HepG2 (cell line): ENCODE measurements around the gene CFAP100. TPM values are rescaled to one million over a fixed set of nuclear protein-coding genes. Genes with fewer than 3 reads are reported as not detected.

ENCODE experiments used
- ATAC-seq: fragments of 200-7000 bp; cut with Tn5 transposase; 3 replicates; pipeline ENCODE4 v1.9.1; 2020; ENCODE audit warnings: mild to moderate bottlenecking, moderate library complexity
- BruUV-seq: library from RNA; stranded (reverse); fragments of 400-500 nt; replicated peaks from 2 replicates; lab custom pipeline; 2021; lab: Mats Ljungman, UMichigan
- CTCF ChIA-PET: fragments of 300-600 bp; formaldehyde crosslinking; extraction: SDS; loops from one replicate; lab custom pipeline; 2021; ENCODE audit warnings: low total read pairs, inconsistent platforms, low intra/inter-chr PET ratio; lab: Yijun Ruan, JAX
- POLR2A ChIA-PET: fragments of 350-600 bp; sonication (Branson Sonifier 250); formaldehyde crosslinking; loops from one replicate; lab custom pipeline; 2020; ENCODE audit warnings: antibody characterized with exemption, inconsistent platforms; lab: Yijun Ruan, JAX
- DNase-seq: peaks from one replicate; pipeline ENCODE4 v3.0.0-alpha.2; 2015; ENCODE audit warnings: low spot score
- FAIRE-seq: peaks from 3 replicates; lab custom pipeline; 2011; peaks lifted over from hg19 to GRCh38; lab: Jason Lieb, UNC
- H2AFZ ChIP-seq: one replicate; pipeline ENCODE4 v1.6.1; 2011; ENCODE audit warnings: low read length, inconsistent platforms
- H3K27ac ChIP-seq: fragments of 300-600 bp; 3 replicates; pipeline ENCODE4 v1.8.0; 2011; ENCODE audit warnings: mixed run types, mild to moderate bottlenecking, mixed read lengths, low read length, inconsistent platforms; ENCODE audit not compliant: insufficient read depth; ENCODE audit errors: extremely low read length
- H3K27me3 ChIP-seq, 2 experiments: fragments of 200-600 bp in 1 of 2; 2 replicates in 1 of 2; 3 replicates in 1 of 2; pipeline versions ENCODE4 v1.6.0 to v1.8.0; 2011; ENCODE audit warnings: low read length in 2 of 2, mild to moderate bottlenecking in 2 of 2, moderate library complexity in 2 of 2, inconsistent platforms in 1 of 2; ENCODE audit not compliant: insufficient read depth in 2 of 2, control insufficient read depth in 1 of 2
- H3K36me3 ChIP-seq, 2 experiments: fragments of 200-600 bp in 1 of 2; replicated peaks in 1 of 2; 2 replicates in 1 of 2; 3 replicates in 1 of 2; pipeline versions ENCODE4 v1.5.1 to v1.8.0; 2011; ENCODE audit warnings: low read length in 2 of 2, inconsistent platforms in 1 of 2; ENCODE audit not compliant: insufficient read depth in 2 of 2, control insufficient read depth in 1 of 2
- H3K4me1 ChIP-seq: 2 replicates; pipeline ENCODE4 v1.5.1; 2012; ENCODE audit warnings: low read length, inconsistent platforms; ENCODE audit not compliant: insufficient read depth
- H3K4me2 ChIP-seq: 2 replicates; pipeline ENCODE4 v1.6.0; 2011; ENCODE audit warnings: low read depth, low read length, inconsistent platforms
- H3K4me3 ChIP-seq, 3 experiments: fragments of 200-600 bp in 1 of 3; sonication (generic), shearing (Covaris generic) in 1 of 3; replicated peaks in 1 of 3; 2 replicates each; pipeline ENCODE4 v1.5.1; 2011 to 2016; ENCODE audit warnings: low read length in 3 of 3, inconsistent platforms in 2 of 3, low read depth in 2 of 3, mild to moderate bottlenecking in 2 of 3, control low read depth in 1 of 3, mixed read lengths in 1 of 3; ENCODE audit not compliant: insufficient read depth in 1 of 3
- H3K79me2 ChIP-seq: one replicate; pipeline ENCODE4 v1.6.1; 2011; ENCODE audit warnings: low read length, inconsistent platforms; ENCODE audit not compliant: insufficient read depth
- H3K9ac ChIP-seq: 2 replicates; pipeline ENCODE4 v1.6.0; 2011; ENCODE audit warnings: mild to moderate bottlenecking, low read depth, low read length, inconsistent platforms; ENCODE audit not compliant: insufficient read depth
- H3K9me3 ChIP-seq: 2 replicates; pipeline ENCODE4 v1.5.1; 2012; ENCODE audit warnings: mild to moderate bottlenecking, low read length
- H4K20me1 ChIP-seq: 2 replicates; pipeline ENCODE4 v1.6.0; 2011; ENCODE audit warnings: inconsistent platforms, mild to moderate bottlenecking, low read length, moderate library complexity; ENCODE audit not compliant: insufficient read depth
- EP300 ChIP-seq, 3 experiments: sonication (generic) in 1 of 3; formaldehyde crosslinking in 1 of 3; IDR thresholded peaks; 2 replicates each; pipeline versions ENCODE4 v1.5.1 to v1.6.1; 2011 to 2020; ENCODE audit warnings: low read depth in 2 of 3, low read length in 2 of 3, borderline replicate concordance in 1 of 3, improper control_type of control experiment in 1 of 3, mild to moderate bottlenecking in 1 of 3, missing genetic modification reagents in 1 of 3, moderate library complexity in 1 of 3
- ETV6 ChIP-seq: sonication (generic); formaldehyde crosslinking; conservative IDR thresholded peaks from 2 replicates; pipeline ENCODE4 v1.4.0; 2020; ENCODE audit warnings: missing genetic modification reagents
- HDAC2 ChIP-seq: sonication (generic); formaldehyde crosslinking; IDR thresholded peaks from 2 replicates; pipeline ENCODE4 v1.4.0; 2020; ENCODE audit warnings: missing genetic modification reagents
- HOXA5 ChIP-seq: sonication (generic); formaldehyde crosslinking; IDR thresholded peaks from 2 replicates; pipeline ENCODE4 v1.4.0; 2020; ENCODE audit warnings: missing genetic modification reagents
- KAT2B ChIP-seq: fragments of 150-350 bp; IDR thresholded peaks from 2 replicates; pipeline ENCODE4 v1.6.1; 2014; ENCODE audit warnings: low read depth, low read length, borderline replicate concordance
- POLR2AphosphoS5 ChIP-seq: IDR thresholded peaks from 2 replicates; pipeline ENCODE4 v1.6.1; 2012; ENCODE audit warnings: low read depth, low read length
- SOX5 ChIP-seq: IDR thresholded peaks from 2 replicates; pipeline ENCODE4 v1.6.1; 2016; ENCODE audit warnings: borderline replicate concordance
- ZNF577 ChIP-seq: sonication (generic); formaldehyde crosslinking; IDR thresholded peaks from 2 replicates; pipeline ENCODE4 v1.4.0; 2020; ENCODE audit warnings: mild to moderate bottlenecking, low read depth, missing genetic modification reagents, borderline replicate concordance
- ZNF75D ChIP-seq: sonication (generic); formaldehyde crosslinking; IDR thresholded peaks from 2 replicates; pipeline ENCODE4 v1.8.1; 2023; ENCODE audit warnings: missing genetic modification reagents, mild to moderate bottlenecking, borderline replicate concordance
- ZNF773 ChIP-seq: sonication (generic); formaldehyde crosslinking; IDR thresholded peaks from 2 replicates; pipeline ENCODE4 v1.4.0; 2020; ENCODE audit warnings: missing genetic modification reagents, borderline replicate concordance
- WGBS: methylation state at CpG from one replicate; pipeline ENCODE4 v1.1.6; 2017; ENCODE audit warnings: low lambda C conversion rate; 5-methylcytosine and 5-hydroxymethylcytosine counted together
- in situ Hi-C: cut with HindIII; loops from 2 replicates; pipeline ENCODE4 v1.10.0; 2017; ENCODE audit warnings: low pct_unique_long_range_greater_than_20kb; ENCODE audit not compliant: extremely low pct_ligation_motif_present
- intact Hi-C: fragments of 100-400 bp; cut with micrococcal nuclease; formaldehyde crosslinking; loops from one replicate; pipeline ENCODE4 v1.10.0; 2022; ENCODE audit not compliant: unreplicated experiment
- polyA plus RNA-seq, 8 experiments: library from polyadenylated mRNA; depleted of rRNA in 3 of 8; stranded (reverse) in 7 of 8; unstranded in 1 of 8; fragments of >200 nt; fragmentation: Illumina TruSeq in 4 of 8; extraction: Trizol in 4 of 8; gene quantifications; 2 replicates each; pipeline versions ENCODE4 v1.2.1 to v1.2.3, GENCODE V29; 2011 to 2016; ENCODE audit warnings: low read depth in 4 of 8, missing spikeins in 1 of 8, mixed read lengths in 1 of 8; ENCODE audit not compliant: insufficient read depth in 1 of 8
- total RNA-seq, 5 experiments: library from RNA; depleted of rRNA; stranded (reverse); fragments of >200 nt; fragmentation: Illumina TruSeq; extraction: Trizol; gene quantifications; 2 replicates each; pipeline ENCODE4 v1.2.3, GENCODE V29; 2016; ENCODE audit warnings: low read depth in 1 of 5
- TF ChIP-seq, protein P1 (sequence below): sonication (generic); formaldehyde crosslinking; IDR thresholded peaks from 2 replicates; pipeline ENCODE4; 2020; ENCODE audit warnings: missing genetic modification reagents, mild to moderate bottlenecking, borderline replicate concordance

The CFAP100 gene
- total and polyA plus RNA-seq, 2 of the 13 experiments (the other 11 are each of a cell fraction or from before 2014, with no cell fraction given): 0.32 TPM; not detected in 1

DNA sequence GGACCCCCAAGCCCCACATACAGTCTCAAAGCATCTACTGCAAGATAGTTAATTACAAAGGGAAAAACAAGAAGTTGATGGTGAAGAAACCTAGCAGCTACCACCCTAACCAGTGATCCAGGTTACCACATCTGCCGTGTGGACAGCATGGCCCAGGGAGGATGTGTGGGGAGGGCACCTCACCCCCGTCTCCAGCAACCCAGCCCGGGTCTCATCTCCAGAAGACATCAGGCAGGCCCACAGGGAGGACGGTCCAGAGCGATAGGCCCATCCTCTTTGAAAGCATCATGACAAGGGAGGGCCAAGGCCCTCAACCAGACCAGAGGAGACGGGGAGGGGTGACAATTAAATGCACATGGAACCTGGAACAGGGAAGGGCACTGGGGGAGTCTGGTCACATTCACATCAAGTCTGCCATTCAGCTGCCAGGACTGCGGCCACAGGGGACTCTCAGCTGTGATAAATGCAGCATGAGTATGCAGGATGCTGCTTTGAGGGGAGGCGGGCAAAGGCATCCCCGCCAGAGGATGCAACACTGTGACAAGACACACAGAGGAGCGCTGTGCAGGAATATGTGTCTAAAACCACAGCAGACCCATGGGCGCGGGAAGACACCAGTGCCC is 62.2 kb downstream of the CFAP100 start (continued):
- TF ChIP-seq, protein P1, sequence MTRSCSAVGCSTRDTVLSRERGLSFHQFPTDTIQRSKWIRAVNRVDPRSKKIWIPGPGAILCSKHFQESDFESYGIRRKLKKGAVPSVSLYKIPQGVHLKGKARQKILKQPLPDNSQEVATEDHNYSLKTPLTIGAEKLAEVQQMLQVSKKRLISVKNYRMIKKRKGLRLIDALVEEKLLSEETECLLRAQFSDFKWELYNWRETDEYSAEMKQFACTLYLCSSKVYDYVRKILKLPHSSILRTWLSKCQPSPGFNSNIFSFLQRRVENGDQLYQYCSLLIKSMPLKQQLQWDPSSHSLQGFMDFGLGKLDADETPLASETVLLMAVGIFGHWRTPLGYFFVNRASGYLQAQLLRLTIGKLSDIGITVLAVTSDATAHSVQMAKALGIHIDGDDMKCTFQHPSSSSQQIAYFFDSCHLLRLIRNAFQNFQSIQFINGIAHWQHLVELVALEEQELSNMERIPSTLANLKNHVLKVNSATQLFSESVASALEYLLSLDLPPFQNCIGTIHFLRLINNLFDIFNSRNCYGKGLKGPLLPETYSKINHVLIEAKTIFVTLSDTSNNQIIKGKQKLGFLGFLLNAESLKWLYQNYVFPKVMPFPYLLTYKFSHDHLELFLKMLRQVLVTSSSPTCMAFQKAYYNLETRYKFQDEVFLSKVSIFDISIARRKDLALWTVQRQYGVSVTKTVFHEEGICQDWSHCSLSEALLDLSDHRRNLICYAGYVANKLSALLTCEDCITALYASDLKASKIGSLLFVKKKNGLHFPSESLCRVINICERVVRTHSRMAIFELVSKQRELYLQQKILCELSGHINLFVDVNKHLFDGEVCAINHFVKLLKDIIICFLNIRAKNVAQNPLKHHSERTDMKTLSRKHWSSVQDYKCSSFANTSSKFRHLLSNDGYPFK: no peak
- TF ChIP-seq POLR2AphosphoS5: no peak
- no peak for TF ChIP-seq HOXA5

DNA sequence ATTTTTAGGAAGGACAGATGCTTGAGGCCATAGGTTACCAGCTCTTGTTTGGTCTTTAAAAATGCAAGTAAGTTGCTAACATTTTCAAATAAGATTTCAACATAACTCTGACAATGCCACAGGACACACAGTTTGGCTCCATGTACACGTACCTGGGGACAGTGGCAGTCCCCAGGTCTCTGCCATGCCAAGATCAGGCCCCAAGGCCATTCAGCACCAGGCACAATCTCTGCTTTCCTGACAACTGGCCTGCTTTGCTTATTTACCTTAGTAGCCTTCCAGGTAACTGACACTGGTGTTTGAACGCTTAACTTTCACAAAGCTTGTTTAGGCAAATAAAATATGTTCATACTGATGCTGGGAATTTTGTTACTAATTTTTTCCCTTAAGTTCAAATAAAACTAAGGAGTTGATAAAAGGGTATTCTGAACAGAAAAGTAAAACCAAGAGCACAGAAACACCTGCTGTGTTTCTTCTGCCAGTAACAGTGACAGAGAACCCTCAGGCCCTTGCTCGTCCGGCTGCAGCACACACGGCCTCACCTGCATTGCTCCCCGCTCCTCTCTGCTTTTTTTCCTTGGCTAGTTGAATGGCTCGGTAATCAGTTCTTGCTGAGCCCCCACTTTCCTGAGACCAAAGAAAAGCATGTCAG is 64.5 kb downstream of the CFAP100 start:
- Histone ChIP-seq H3K27me3 (no peaks in the 10 kb centered on the region), H3K4me3 (no peak overlapping the region), H3K79me2 (peaks cover 14% of the 10 kb centered on the region), H3K9me3 (no peaks in the 10 kb centered on the region), H3K4me2 (no peak overlapping the region), H3K36me3 (peaks cover 41 to 85% of the 10 kb centered on the region in 2 experiments), H3K9ac (no peak overlapping the region), H3K4me1 (peaks cover 4% of the 10 kb centered on the region), H4K20me1 (0 out of 2 replicates have a peak, but pooled peaks cover 7% of the 10 kb centered on the region), H3K27ac (no peak overlapping the region), H2AFZ (no peak overlapping the region)
- DNase-seq (no peak), ATAC-seq (no peak), FAIRE-seq (no peak)
- intact Hi-C loops (no loop called here), in situ Hi-C loops (no loop called here)
- POLR2A ChIA-PET: interaction anchor here (1.4 kb wide), 1 partner anchor 13 kb away, joined by 3 read pairs; no protein-coding TSS in a partner anchor
- no peak for TF ChIP-seq EP300 (IDR thresholded peaks at IDR 0.05; ENCODE audit: low read depth in 2 of 2, low read length in 2 of 2)
- TF ChIP-seq EP300 (CRISPR knock-in tag; IDR thresholded peaks at IDR 0.05; ENCODE audit: borderline replicate concordance): no peak
- no peak for TF ChIP-seq ZNF75D
- no peak for TF ChIP-seq SOX5 (CRISPR knock-in tag)
- no peak for TF ChIP-seq KAT2B
- TF ChIP-seq ETV6 (CRISPR knock-in tag): no peak
- no peak for TF ChIP-seq HDAC2
- TF ChIP-seq ZNF773: no peak
- no peak for TF ChIP-seq ZNF577 (CRISPR knock-in tag)
- CTCF ChIA-PET: no interaction called here
- WGBS: 97% methylated on average over 7 of the region's 7 CpGs
- BruUV-seq: no TSS peak
